Glutamatergic neuron (in vitro differentiated cells): ENCODE data around the gene BAHCC1. TPM values are rescaled to one million over a fixed set of nuclear protein-coding genes. Genes with fewer than 3 reads are reported as not detected.

Experiments
- DNase-seq: peaks from one replicate; pipeline ENCODE4 v3.0.0; 2022
- H3K27ac Mint-ChIP-seq: one replicate; pipeline ENCODE4 v1.8.0; 2020; ENCODE audit warnings: mild to moderate bottlenecking, mixed read lengths, inconsistent platforms; ENCODE audit not compliant: unreplicated experiment
- H3K27me3 Mint-ChIP-seq: one replicate; pipeline ENCODE4 v1.8.0; 2020; ENCODE audit warnings: mild to moderate bottlenecking, moderate library complexity, mixed read lengths, inconsistent platforms; ENCODE audit not compliant: unreplicated experiment
- H3K36me3 Mint-ChIP-seq: one replicate; pipeline ENCODE4 v1.8.0; 2020; ENCODE audit warnings: mild to moderate bottlenecking, mixed read lengths, inconsistent platforms; ENCODE audit not compliant: unreplicated experiment
- H3K4me1 Mint-ChIP-seq: one replicate; pipeline ENCODE4 v1.8.0; 2020; ENCODE audit warnings: mild to moderate bottlenecking, low read depth, mixed read lengths, inconsistent platforms; ENCODE audit not compliant: unreplicated experiment
- H3K4me3 Mint-ChIP-seq: one replicate; pipeline ENCODE4 v1.8.0; 2020; ENCODE audit warnings: mild to moderate bottlenecking, mixed read lengths, inconsistent platforms; ENCODE audit not compliant: unreplicated experiment
- H3K9me3 Mint-ChIP-seq: one replicate; pipeline ENCODE4 v1.8.0; 2020; ENCODE audit warnings: mild to moderate bottlenecking, moderate library complexity, mixed read lengths, inconsistent platforms; ENCODE audit not compliant: unreplicated experiment
- total RNA-seq: library from RNA; stranded (reverse); fragmentation: NEBNext Ultra II Directional; extraction: Animal tissue kit (Norgen Biotek cat#: 25700); gene quantifications from one replicate; pipeline ENCODE4 v1.2.1, GENCODE V29; 2021; ENCODE audit not compliant: unreplicated experiment
- TF ChIP-seq, protein P1 (sequence below): fragments of 200-600 bp; sonication (generic); IDR thresholded peaks from one replicate; pipeline ENCODE4 v1.5.0; 2021; ENCODE audit not compliant: partially characterized antibody, unreplicated experiment

BAHCC1 gene
- total RNA-seq, 1 donor from 2014 or later, result 111 TPM

DNA sequence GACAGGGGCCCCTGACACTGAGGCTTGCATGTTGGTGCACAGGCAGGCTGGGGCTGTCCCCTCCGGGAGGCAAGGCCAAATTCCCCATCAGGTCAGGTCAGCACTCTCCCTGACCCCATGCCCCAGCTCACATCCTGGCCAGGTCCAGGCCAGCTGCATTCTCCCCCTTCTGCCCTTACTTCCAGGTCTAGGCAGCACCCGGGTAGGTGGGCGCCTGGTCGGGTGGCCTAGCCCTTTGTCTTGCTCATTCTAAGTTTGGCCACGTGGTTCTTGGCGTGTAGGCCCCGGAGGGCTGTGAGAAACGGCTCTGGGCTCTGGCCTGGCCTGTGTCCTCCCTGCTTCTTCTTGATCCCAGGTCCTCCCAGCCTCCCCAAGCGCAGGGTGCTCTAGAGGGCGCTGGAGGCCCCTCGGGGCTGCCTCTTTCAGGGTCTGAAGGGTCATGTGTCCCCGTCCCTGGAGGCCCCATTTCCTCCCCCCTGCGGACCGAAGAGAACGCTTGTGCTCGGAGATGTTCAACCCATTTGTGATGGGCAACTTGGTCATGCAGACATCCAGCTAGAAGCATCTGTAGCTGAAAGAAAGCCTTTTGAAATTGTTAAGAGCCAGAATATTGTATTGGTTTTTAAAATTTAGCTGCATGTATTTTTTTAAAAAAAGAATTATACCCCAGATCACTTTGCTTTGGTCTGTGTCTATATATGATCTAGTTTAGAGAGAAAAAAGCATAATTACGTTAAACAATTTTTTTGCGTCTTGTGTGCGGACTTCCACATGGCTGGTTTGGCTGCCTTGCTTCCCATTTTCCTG lies 6.7 kb downstream of the BAHCC1 start:
- TF ChIP-seq, protein P1, sequence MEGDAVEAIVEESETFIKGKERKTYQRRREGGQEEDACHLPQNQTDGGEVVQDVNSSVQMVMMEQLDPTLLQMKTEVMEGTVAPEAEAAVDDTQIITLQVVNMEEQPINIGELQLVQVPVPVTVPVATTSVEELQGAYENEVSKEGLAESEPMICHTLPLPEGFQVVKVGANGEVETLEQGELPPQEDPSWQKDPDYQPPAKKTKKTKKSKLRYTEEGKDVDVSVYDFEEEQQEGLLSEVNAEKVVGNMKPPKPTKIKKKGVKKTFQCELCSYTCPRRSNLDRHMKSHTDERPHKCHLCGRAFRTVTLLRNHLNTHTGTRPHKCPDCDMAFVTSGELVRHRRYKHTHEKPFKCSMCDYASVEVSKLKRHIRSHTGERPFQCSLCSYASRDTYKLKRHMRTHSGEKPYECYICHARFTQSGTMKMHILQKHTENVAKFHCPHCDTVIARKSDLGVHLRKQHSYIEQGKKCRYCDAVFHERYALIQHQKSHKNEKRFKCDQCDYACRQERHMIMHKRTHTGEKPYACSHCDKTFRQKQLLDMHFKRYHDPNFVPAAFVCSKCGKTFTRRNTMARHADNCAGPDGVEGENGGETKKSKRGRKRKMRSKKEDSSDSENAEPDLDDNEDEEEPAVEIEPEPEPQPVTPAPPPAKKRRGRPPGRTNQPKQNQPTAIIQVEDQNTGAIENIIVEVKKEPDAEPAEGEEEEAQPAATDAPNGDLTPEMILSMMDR, result no peak
- peaks cover 43% of the 10 kb centered on the region for H3K4me1 Mint-ChIP-seq
- H3K9me3 Mint-ChIP-seq, result peaks cover 39% of the 10 kb centered on the region
- peak overlapping the region; percentile 91 for H3K27ac Mint-ChIP-seq
- peak; percentile 61 for DNase-seq
- peak overlapping the region; percentile 95 for H3K4me3 Mint-ChIP-seq
- H3K36me3 Mint-ChIP-seq, result no peaks in the 10 kb centered on the region
- peaks cover 30% of the 10 kb centered on the region for H3K27me3 Mint-ChIP-seq

DNA sequence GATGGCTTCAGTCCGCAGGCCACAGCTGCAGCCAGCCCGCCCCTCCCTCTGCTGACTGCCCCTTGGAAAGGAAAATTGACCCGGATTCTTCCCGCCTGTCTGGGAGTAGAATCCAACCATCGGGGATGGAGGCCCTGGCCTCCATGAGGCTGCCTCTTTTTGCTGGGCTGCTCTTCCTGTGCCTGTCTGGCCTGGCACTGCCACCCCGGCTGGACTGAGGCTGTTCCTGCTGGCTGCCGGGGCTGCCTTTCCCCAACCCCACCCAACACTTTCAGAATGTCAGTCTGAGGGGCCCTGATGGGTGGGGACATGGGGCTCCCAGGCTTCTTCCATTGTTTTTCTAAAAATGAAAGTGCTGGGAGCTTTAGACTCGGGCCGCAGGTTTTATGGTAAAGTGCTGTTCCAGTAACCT lies 7.3 kb downstream of the BAHCC1 start:
- peak overlapping the region; percentile 95 for H3K4me3 Mint-ChIP-seq
- peaks cover 39% of the 10 kb centered on the region for H3K9me3 Mint-ChIP-seq
- DNase-seq, result no peak
- no peaks in the 10 kb centered on the region for H3K36me3 Mint-ChIP-seq
- H3K4me1 Mint-ChIP-seq, result peaks cover 47% of the 10 kb centered on the region
- H3K27me3 Mint-ChIP-seq, result peaks cover 30% of the 10 kb centered on the region
- TF ChIP-seq, protein P1, result no peak
- H3K27ac Mint-ChIP-seq, result peak overlapping the region; percentile 91

DNA sequence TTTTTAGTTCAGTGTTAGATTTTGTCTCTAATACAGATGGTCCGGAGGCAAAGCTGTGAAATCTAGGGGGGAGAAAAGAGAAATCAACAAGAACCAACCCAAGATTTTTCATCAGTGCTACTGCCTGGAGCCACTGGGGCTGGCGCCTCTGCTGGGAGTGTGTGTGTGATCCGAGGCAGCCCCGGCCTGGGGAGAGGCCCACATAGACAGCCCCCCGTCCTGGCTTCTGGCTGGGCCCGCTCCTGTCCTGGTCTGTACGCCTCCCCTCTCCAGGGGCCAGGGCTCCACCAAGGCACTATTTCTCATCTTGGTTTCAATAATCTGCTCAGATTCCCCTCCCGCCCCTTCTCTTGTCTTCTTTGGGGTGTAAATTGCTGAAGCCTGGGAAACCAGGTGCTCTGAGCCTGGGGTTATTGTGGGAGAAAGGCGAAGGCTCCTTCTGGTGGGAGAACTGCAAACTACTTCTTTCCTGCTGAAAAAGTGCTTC lies 7.8 kb downstream of the BAHCC1 start:
- DNase-seq, result no peak
- TF ChIP-seq, protein P1, result no peak
- peak overlapping the region; percentile 91 for H3K27ac Mint-ChIP-seq
- peaks cover 25% of the 10 kb centered on the region for H3K27me3 Mint-ChIP-seq
- no peaks in the 10 kb centered on the region for H3K36me3 Mint-ChIP-seq
- peaks cover 48% of the 10 kb centered on the region for H3K4me1 Mint-ChIP-seq
- H3K4me3 Mint-ChIP-seq, result peak overlapping the region; percentile 95
- H3K9me3 Mint-ChIP-seq, result peaks cover 35% of the 10 kb centered on the region

DNA sequence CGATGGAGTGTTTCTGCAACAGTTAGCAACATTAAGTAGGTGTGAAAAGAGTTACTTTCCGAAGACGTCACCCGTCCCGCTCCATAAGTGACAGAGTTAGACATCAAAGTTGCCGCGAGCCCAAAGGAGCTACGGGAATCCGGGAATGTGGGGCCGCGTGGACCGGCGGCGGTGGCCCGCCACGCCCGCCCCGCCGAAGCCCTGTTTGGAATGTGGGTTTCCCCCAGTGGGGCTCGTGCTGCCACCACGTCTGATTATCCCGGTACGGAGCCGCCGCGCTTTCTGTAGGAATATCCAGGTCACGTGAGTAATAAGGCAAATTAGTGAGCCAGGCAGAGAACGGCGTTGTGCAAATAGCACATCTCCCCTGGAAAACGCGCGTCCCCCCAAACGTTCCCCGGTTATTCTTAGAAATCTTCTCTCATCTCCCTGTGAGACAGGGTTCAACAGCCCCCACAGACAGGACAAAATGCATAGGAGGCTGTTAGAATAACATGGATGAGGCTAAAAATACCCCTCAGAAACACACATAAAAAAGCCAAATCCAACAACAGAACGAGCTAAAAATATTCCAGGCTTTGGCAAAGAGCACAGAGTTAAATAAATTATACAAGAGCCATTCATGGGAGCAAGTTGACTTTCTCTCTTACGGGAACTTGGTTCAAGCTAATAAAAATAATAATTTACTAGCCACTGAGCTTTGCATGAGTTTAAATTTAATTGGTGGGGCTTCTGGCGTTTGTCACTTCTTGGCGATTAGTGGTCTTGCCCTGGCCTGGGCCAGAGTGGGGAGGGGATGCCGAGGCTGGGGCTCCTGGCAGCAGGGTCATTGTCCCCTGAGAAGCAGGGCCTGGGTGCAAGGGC lies 8.6 kb downstream of the BAHCC1 start:
- Mint-ChIP-seq H3K27me3 (peaks cover 20% of the 10 kb centered on the region), H3K4me1 (peaks cover 49% of the 10 kb centered on the region), H3K36me3 (no peaks in the 10 kb centered on the region), H3K9me3 (peaks cover 31% of the 10 kb centered on the region), H3K4me3 (peak overlapping the region; percentile 95), H3K27ac (peak overlapping the region; percentile 12)
- TF ChIP-seq, protein P1, result no peak
- DNase-seq, result no peak
